Activated B cell treated with CpG ODN at 0.5 μM for 24 hours (primary cell): ENCODE measurements around the gene DDX50. TPM values are rescaled to one million over a fixed set of nuclear protein-coding genes. Genes with fewer than 3 reads are reported as not detected.
"Not testable (repeated sequence)": the region's sequence is repeated elsewhere in the genome, so short reads cannot be mapped to it uniquely, and the experiment has no call there.

ENCODE experiments used
- ATAC-seq: fragments of 200-7000 bp; cut with Tn5 transposase; one replicate; pipeline ENCODE4 v1.10.0; 2021; ENCODE audit warnings: low read depth, mild to moderate bottlenecking, moderate library complexity
- CTCF ChIA-PET: fragments of 350-600 bp; sonication (Branson Sonifier 250); formaldehyde crosslinking; loops from one replicate; lab custom pipeline; 2021; ENCODE audit warnings: antibody characterized with exemption; lab: Charles Lee
- POLR2A ChIA-PET: fragments of 350-600 bp; sonication (Branson Sonifier 250); formaldehyde crosslinking; loops from one replicate; lab custom pipeline; 2021; ENCODE audit warnings: antibody characterized with exemption; lab: Charles Lee
- DNase-seq: peaks from one replicate; pipeline ENCODE4 v3.0.0; 2022
- H3K27ac Mint-ChIP-seq: one replicate; pipeline ENCODE4 v1.8.0; 2020; ENCODE audit warnings: mixed read lengths
- H3K27me3 Mint-ChIP-seq: one replicate; pipeline ENCODE4 v1.8.0; 2021; ENCODE audit warnings: mixed read lengths
- H3K36me3 Mint-ChIP-seq: one replicate; pipeline ENCODE4 v1.8.0; 2021; ENCODE audit warnings: low read depth, mixed read lengths
- H3K4me1 Mint-ChIP-seq: one replicate; pipeline ENCODE4 v1.8.0; 2021; ENCODE audit warnings: mixed read lengths
- H3K4me3 Mint-ChIP-seq: one replicate; pipeline ENCODE4 v1.8.0; 2020; ENCODE audit warnings: mild to moderate bottlenecking, mixed read lengths
- H3K9me3 Mint-ChIP-seq: one replicate; pipeline ENCODE4 v1.8.0; 2020; ENCODE audit warnings: mixed read lengths
- CTCF ChIP-seq: fragments of 200-600 bp; IDR thresholded peaks from one replicate; pipeline ENCODE4 v1.8.0; 2022; ENCODE audit warnings: antibody characterized with exemption, mild to moderate bottlenecking
- intact Hi-C: fragments of 100-400 bp; cut with micrococcal nuclease; formaldehyde crosslinking; loops from one replicate; pipeline ENCODE4 v1.15.1; 2024
- total RNA-seq: library from RNA; stranded (reverse); gene quantifications from 2 replicates; pipeline ENCODE4 v1.2.3, GENCODE V29; 2022

The DDX50 gene
- total RNA-seq, 1 donor from 2014 or later, result 41.7 TPM

GRCh38 chr10:68864611-68865010, 36.5 kb upstream of the DDX50 start:
- no peak for ATAC-seq
- no peaks in the 10 kb centered on the region for H3K4me1 Mint-ChIP-seq

GRCh38 chr10:68868173-68868572, 32.9 kb upstream of the DDX50 start:
- H3K4me3 Mint-ChIP-seq, POLR2A ChIA-PET, H3K9me3 Mint-ChIP-seq, intact Hi-C loops, H3K4me1 Mint-ChIP-seq, CTCF ChIA-PET, ATAC-seq, H3K36me3 Mint-ChIP-seq, H3K27me3 Mint-ChIP-seq, DNase-seq, H3K27ac Mint-ChIP-seq: not testable (repeated sequence)

More at GRCh38 chr10:68864611-68865010, 36.5 kb upstream of the DDX50 start:
- no peak for DNase-seq
- H3K36me3 Mint-ChIP-seq, result no peaks in the 10 kb centered on the region
- H3K4me3 Mint-ChIP-seq, result no peak overlapping the region
- TF ChIP-seq CTCF, result no peak
- ChIA-PET POLR2A (no interaction called here), CTCF (no interaction called here)
- H3K9me3 Mint-ChIP-seq, result peaks cover 28% of the 10 kb centered on the region
- H3K27ac Mint-ChIP-seq, result no peak overlapping the region
- no peaks in the 10 kb centered on the region for H3K27me3 Mint-ChIP-seq
- intact Hi-C loops, result no loop called here

- Mint-ChIP-seq H3K9me3 (no peaks in the 10 kb centered on the region), H3K36me3 (no peaks in the 10 kb centered on the region), H3K4me3 (no peak overlapping the region), H3K27ac (no peak overlapping the region), H3K27me3 (no peaks in the 10 kb centered on the region), H3K4me1 (no peaks in the 10 kb centered on the region)
- no peak for TF ChIP-seq CTCF
- DNase-seq, result no peak
- no peak for ATAC-seq
- intact Hi-C loops, result no loop called here
- ChIA-PET POLR2A (no interaction called here), CTCF (no interaction called here)
These were observed 31.5 kb upstream of the DDX50 start for GRCh38 chr10:68869623-68870022.

GRCh38 chr10:68870061-68870460, 31.1 kb upstream of the DDX50 start:
- ChIA-PET POLR2A (no interaction called here), CTCF (no interaction called here)
- Mint-ChIP-seq H3K27ac (no peak overlapping the region), H3K27me3 (no peaks in the 10 kb centered on the region), H3K4me1 (no peaks in the 10 kb centered on the region), H3K36me3 (no peaks in the 10 kb centered on the region), H3K4me3 (no peak overlapping the region), H3K9me3 (no peaks in the 10 kb centered on the region)
- TF ChIP-seq CTCF, result no peak
- intact Hi-C loops, result no loop called here
- DNase-seq, result no peak
- no peak for ATAC-seq

GRCh38 chr10:68870545-68871104, 30.5 kb upstream of the DDX50 start:
- ChIA-PET CTCF (no interaction called here), POLR2A (no interaction called here)
- no peak for ATAC-seq
- Mint-ChIP-seq H3K4me3 (no peak overlapping the region), H3K9me3 (no peaks in the 10 kb centered on the region), H3K27ac (no peak overlapping the region), H3K27me3 (no peaks in the 10 kb centered on the region), H3K4me1 (no peaks in the 10 kb centered on the region), H3K36me3 (no peaks in the 10 kb centered on the region)
- no peak for DNase-seq
- TF ChIP-seq CTCF, result no peak
- intact Hi-C loops, result no loop called here
